NCI-H345 treated with DMSO at 0.1 percent for 48 hours (cell line): ENCODE measurements around the gene CCDC85C.

Experiments
- DNase-seq: peaks from one replicate; lab custom pipeline; 2025; ENCODE audit not compliant: unreplicated experiment; lab: John Stamatoyannopoulos, UW

The CCDC85C gene

DNA sequence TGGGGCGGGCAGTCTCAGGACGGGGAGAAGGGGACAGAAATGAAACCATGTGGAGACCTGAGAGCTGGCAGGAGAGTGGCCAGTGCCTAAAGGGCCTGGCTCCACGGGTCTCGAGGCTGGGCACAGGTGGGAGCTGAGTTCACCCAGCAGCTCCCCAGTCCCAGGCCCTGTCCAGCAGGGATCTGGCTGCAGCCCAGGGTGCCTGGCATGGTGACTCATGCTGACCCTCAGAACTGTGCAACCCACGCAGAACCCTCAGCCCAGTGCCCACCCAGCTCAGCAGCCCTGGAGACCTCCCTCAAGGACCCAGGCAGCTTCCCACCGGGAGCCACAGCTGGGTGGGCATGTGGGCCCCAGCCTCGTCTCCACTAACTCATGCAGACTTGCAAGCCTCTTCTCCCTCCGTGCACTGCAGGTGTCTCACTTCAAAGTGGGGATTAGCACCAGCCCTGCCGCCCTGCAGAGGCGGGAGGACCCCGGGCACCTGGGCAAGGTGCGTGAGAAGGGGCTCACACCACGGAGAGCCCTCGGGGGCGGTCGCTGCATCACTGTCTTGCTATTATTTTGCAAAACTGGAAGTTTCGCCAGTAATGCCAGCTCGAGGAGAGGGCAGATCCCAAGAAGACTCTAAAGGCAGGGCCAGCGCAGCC is 76.5 kb downstream of the CCDC85C start:
- DNase-seq, result no peak

- DNase-seq, result no peak
These were observed 77.0 kb downstream of the CCDC85C start for GRCh38 chr14:99527026-99527425.

GRCh38 chr14:99525699-99526080 is 78.3 kb downstream of the CCDC85C start:
- no peak for DNase-seq

- no peak for DNase-seq
These were observed 79.0 kb downstream of the CCDC85C start for GRCh38 chr14:99524804-99525698.

DNA sequence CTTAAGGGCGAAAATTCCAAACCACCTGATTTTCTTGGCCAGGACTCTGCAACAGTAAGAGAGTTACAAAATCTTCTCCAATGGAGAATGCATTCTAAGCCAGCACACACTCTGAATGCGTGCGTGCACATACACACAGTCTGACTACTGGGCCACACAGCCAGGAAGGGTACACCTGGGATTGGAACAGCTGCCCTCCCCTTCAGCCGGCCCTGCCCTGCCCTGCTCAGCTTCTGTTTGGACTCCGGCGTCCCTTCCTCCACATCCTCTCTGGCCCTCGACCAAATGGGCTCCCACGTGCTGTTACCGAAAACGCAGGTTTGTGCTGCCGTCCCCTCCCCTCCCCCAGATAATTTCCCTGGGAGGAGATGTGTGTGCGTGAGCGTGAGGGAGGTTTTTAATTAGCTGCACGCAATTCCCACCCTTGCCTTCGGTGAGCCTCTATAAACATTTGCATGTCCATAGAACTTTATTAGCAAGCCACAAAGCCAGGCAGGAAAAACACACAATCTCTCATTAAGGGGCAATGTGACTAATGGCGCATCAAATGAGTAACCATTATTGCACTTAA is 79.8 kb downstream of the CCDC85C start:
- no peak for DNase-seq

GRCh38 chr14:99523704-99524055 is 80.3 kb downstream of the CCDC85C start:
- DNase-seq, result no peak

- no peak for DNase-seq
These were observed 80.9 kb downstream of the CCDC85C start for GRCh38 chr14:99522934-99523703.

GRCh38 chr14:99522457-99522891 is 81.5 kb downstream of the CCDC85C start:
- DNase-seq, result no peak

DNA sequence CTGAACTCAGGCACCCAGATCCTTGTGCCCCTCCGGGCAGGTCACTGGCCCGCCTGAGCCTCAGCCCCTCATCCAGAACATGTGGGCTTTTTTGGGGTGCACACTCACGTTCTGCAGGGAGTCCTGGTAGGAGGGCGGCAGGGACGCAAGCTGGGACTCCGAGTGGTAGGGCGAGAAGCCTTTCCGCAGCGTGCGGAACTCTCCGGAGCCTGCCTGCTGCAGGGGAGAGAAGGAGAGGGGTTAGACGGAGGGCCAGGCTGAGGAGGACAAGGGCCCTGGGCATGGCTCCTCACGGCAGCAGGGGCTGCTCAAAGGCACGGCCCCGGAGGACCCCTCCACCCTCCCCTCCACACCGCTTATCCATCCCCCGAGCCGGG is 82.0 kb downstream of the CCDC85C start:
- DNase-seq, result no peak

DNA sequence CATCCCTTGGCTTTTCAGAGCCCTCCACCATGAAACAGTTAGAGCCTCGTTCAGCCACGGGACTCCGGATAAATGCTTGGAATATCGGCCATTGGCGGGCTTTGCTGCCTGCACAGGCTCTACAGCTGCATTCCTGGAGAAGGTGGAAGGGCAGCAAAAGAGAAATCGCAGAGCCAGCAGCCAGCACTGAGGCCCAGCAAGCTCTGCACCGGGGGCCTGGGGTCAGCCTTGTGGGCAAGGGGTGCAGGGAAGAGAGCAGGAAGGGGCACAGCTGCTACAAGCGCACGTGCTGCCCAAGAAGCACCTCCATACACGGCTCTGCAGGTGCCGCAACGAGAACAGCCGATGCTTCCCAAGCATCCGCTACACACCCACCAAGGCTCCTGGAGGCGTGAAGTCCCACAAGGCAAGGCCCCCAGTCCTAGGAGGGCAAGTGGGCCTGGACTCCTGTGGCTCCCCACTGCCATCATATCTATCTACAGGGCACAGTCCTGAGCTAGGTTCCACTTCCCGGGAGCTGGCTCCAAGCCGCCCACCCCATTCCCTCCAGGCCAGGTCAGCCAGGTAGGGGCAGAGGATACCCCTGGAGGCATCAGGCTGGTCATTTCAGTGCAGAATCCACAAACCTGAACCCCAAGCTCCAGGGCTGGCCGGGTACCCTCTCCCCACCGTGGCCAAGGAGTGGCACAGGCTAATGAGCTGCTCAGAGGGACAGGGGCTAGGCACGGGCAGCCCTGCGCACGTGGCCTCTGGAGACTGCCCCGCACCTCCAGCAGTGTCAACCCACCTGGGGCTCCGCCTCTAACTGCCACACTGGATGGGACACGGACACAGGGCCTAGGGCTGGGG is 82.6 kb downstream of the CCDC85C start:
- no peak for DNase-seq

- DNase-seq, result no peak
These were observed 83.4 kb downstream of the CCDC85C start for GRCh38 chr14:99520571-99521081.

DNA sequence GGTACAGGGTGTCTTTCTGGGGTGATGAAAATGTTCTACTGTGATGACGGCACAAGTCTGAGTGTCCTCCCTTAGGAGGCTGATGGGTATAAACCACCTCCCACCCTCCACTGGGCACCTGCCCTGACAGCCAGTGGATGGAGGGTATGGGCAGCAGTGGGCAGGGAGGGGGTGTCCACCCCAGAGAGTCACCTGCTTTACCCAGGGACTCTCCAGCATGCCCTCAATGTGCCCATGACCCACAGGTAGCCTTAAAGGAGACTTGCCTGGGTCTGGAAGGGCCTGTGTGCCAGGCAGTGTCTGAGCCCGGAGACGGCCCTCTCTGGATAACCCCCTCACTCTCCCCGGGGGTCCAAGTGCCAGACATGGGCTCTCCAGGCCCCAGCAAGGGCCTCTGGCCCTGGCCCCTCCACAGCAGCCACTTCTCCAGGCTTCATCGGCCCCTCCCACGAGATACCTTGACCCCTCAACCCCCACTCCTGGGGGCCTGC is 84.0 kb downstream of the CCDC85C start:
- DNase-seq, result no peak

DNA sequence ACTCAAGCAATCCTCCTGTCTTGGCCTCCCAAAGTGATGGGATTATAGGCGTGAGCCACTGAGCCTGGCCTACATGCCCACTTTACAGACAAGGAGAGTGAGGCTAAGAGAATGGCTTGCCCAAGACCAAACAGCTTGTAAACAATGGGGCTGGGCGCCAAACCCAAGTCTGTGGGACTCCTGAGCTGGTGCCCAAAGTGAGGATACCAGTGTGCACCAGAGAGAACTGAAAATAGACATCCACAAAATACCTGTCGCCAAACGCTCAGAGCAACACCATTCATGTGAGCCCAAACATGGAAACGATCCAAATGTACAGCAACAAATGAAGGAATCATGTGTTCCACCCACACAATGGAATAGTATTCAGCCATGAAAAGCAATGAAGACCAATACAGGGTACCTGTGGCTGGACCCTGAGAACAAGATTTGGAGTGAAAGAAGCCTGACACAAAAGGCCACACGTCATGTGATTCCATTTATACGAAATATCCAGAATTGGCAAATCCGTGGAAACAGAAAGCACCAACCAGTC is 84.6 kb downstream of the CCDC85C start:
- DNase-seq, result no peak

DNA sequence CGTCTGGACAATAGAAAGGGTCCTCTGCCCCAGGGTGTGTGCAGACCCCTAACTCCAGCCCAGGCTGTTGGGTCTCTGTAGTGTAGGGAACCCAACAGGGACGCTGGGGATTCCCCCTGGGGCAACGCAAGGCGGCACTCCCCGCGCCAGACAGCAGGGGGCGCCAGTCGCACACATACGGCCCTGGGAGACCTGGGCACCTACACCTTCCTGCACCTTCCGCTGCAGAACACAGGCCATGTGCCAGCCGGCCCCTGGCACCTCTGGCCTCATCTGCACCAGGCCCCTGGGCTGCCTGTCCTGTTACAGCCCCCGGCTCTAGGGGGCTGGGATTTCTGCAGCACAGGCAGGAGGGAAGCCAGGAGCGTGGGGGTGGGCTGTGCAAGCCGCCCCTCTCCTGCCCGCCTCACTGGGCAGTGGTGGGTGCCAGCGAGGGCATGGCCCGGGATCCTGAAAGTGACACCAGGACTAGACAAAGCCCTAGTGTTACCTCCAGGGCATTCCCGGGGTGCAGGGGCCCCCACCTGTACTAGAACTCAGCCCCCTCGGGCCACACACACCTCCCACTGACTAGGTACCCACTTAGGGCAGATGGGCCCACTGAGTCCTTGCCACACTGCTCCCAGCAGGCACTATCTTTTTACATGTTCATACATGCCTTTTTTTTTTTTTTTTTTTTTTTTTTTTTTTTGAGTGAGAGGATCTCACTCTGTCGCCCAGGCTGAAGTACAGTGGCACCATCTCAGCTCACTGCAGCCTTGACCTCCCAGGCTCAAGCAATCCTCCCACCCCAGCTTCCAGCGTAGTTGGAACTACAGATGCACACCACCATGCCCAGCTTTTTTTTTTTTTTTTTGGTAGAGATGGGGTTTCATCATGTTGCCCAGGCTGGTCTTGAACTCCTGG is 85.3 kb downstream of the CCDC85C start:
- peak; percentile 15 for DNase-seq

DNA sequence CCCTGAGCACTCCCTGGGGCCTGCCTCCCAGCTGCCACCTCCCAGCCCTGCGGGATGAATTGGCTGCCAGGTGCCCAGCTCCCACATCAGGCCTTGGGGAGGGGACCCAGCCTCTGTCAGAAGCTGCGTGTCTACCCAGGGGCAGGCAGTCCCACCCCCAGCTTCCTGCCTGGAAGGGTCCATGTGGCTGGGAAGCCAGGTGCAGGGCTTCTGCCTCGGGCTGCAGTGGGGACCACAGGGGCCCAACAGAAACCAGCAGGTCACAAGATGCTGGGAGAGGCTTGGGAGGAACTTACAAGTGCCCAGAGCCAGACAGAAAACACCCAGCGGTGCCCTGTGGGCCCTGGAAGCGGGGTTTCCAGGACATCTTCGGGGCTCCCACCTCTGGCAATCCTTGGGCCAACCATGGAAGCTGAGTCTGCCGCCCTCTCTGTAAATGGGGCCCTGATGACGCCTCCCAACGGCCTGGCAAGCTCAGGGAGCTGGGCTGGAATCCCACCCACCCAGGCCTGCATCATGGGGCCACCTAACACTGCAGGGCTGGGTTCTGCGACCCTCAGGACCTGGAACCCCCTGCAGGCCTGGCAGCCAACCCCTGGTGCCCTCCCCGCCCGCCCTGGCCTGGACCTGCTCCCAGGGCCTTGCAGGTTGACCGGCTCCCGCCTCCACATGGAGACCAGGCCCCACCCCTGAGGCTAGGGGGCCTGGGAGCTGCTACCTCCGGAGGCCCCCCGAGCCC is 86.2 kb downstream of the CCDC85C start:
- no peak for DNase-seq

DNA sequence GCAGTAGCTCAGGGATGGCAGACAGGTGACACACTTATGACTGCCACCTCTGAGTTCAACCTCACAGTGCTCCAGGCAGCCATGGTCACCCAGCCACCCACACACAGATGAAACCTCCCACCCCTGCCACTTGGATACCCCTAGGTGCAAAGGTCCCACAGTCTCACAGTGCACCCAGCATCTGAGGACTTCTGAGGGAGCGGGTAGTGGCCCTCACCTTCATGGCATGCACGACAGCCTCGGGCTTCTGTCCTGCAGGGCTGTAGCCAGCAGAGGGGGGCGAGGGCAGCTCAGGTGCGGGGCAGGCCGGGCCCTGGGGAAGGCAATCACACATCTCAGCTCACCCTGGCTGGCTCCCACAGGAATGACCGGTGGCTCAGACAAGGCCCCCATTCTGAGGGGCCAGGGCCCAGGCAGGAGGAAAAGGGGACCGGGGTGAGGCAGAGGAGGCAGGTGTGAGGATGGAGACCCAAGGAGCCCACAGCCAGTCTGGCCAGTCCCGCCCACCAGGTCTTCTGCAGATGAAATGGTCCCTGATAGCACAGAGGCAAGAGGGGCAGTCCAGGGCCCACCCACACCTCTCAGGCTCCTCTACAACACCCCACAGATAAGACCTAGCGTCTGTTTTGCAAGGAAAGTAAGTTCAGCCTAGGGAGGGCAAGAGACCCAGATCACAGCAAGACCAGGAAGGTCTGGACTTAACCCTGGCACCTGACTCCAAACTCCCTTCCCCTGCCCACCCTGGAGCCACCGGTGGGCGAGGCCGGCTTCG is 87.0 kb downstream of the CCDC85C start:
- no peak for DNase-seq

DNA sequence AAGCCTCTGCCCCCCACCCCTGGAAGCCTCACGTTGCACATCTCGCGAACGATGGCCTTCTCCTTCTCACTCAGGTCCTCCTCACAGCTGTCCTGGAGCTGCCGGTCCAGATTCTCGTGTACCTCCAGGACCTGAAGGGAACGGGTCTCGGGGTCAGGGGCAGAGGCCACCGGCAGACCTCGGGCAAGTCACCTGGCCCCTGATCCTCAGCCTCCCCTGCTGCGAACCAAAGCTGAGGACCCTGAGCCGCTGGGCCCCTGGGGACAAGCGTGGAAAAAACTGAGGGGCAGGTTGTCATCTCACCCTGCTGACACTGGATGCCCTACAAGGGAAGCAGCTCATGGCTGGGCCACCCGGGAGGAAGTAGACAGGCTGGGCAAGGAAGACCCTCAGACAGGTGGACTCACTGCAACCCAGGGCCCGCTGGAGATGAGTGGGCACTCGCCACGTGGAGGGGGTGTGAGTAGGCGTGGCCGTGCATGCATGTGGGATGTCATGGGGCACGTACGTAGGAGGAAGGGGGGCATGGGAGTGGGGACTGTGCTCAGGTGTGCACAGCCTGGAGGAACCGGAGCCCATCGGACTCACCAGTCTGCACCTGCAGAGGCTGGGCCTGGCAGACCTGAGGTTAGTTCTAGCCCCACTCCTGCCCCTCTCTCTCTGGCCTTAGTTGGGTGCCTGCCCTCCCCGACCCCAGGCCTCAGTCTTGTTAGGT is 87.7 kb downstream of the CCDC85C start:
- no peak for DNase-seq
